Measurements from ENCODE around the gene LCA5L.

DNA sequence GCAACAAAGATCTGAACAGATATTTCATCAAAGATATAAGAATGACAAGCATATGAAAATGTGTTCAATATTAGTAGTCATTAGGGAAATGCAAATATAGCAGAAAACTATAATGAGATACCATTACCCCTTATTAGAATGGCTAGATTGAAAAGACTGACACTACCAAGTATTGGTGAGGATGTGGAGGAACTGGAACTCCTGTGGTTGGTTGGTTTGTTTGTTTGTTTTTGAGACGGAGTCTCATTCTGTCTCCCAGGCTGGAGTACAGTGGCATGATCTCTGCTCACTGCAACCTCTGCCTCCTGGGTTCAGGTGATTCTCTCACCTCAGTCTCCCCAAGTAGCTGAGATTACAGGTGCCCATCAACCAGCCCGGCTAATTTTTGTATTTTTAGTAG is 77.8 kb downstream of the LCA5L start:
- TF ChIP-seq CTCF (IDR thresholded peaks at IDR 0.05) (no peak), POLR2A (IDR thresholded peaks at IDR 0.05) (no peak), EP300 (IDR thresholded peaks at IDR 0.05) (no peak)
